HG02884 (cell line): ENCODE measurements around the gene FHOD3.
"Not testable (repeated sequence)": the region's sequence is repeated elsewhere in the genome, so short reads cannot be mapped to it uniquely, and the experiment has no call there.

Experiments used
- ATAC-seq: cut with Tn5 transposase; IDR thresholded peaks from one replicate; pipeline ENCODE4 v1.9.1; 2021; ENCODE audit warnings: mild to moderate bottlenecking, moderate library complexity; ENCODE audit not compliant: unreplicated experiment

The FHOD3 gene

DNA sequence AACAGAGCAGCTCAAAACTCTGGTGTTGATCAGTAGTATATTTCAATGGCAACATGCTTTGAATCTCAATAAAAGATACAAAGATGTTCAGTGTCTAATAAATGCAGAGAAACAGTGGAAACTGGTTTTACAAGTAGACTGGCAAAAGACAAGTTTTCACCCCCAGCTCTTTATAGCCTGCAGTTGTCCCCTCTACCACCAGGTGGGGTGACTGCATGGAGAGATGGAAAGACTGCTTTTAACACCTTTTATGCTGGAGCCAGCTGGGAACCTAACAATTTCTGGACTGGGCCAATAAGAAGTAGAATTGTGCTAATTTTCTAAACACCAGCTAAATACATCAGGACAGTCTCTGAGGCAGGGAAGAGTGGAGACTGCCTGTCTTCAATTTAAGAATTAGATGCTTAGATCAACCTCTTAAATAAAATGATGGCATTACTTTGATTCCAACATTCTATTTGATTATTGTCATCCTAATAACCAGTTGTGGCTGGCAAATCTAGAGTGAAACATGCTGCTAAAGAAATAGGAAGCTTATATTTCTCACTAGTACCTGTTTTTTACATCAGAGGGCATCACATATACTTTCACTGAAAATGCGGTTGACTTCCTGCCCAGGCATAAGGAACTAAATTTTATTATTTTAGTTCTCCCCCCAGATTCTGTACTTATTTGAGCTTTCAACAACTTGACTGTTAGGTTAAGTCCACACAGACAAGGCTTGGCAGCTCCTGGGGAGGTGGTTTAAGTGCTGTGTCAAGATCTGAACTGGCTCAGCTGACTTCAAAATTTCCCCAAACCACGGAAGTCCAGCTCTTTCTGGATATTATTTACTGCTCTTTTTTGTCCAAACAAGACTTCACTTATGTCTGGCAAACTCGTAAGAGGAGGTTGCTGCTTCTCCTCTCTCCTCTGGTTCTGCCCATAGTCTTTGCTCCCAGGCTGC, 390.8 kb downstream of the FHOD3 start:
- no peak for ATAC-seq

- ATAC-seq, result no peak
Measured at GRCh38 chr18:36692371-36692770, 394.9 kb downstream of the FHOD3 start.

DNA sequence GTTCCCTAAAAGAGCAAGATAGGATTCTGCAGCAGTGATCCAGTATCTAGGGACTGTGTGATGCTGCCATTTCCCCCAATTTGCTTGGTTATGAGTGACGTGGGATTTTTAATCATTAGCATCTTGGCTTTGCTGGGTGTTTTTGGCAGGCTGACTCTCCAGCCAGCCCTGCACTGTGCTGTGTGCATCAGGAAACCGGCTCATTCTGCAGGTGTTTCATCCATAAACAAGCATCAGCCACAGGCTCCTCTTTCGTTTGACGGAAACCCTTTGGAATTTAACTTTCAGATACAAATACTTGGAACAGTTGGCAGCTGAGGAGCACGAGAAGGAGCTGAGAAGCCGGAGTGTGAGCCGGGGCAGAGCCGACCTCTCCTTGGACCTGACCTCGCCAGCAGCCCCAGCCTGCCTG, 395.4 kb downstream of the FHOD3 start:
- ATAC-seq, result no peak

- ATAC-seq, result no peak
Measured at GRCh38 chr18:36693931-36694620, 396.6 kb downstream of the FHOD3 start.

- ATAC-seq, result no peak
Measured at GRCh38 chr18:36695806-36696205, 398.3 kb downstream of the FHOD3 start.

- ATAC-seq, result no peak
Measured at GRCh38 chr18:36697905-36698304, 400.4 kb downstream of the FHOD3 start.

DNA sequence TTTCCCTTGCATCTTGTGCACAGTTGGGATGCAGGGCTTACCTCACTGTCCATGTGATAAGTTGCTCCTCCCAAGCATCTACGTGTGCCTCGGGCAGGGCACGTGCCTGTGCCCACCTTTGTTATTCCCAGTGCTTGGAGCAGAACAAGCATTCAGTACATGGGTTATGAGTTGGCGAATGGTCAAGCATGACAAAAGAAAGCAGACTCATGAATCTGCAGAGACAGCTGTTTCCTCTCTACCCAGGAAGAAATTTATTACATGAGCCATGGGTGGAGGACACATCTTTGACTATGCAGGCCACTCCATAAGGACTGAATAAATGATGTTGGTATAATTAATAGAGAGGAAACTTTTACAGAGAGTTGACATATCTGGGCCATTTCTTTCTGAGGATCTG, 403.4 kb downstream of the FHOD3 start:
- no peak for ATAC-seq

GRCh38 chr18:36702401-36703013, 405.0 kb downstream of the FHOD3 start:
- ATAC-seq, result no peak

GRCh38 chr18:36704156-36704555, 406.6 kb downstream of the FHOD3 start:
- no peak for ATAC-seq

DNA sequence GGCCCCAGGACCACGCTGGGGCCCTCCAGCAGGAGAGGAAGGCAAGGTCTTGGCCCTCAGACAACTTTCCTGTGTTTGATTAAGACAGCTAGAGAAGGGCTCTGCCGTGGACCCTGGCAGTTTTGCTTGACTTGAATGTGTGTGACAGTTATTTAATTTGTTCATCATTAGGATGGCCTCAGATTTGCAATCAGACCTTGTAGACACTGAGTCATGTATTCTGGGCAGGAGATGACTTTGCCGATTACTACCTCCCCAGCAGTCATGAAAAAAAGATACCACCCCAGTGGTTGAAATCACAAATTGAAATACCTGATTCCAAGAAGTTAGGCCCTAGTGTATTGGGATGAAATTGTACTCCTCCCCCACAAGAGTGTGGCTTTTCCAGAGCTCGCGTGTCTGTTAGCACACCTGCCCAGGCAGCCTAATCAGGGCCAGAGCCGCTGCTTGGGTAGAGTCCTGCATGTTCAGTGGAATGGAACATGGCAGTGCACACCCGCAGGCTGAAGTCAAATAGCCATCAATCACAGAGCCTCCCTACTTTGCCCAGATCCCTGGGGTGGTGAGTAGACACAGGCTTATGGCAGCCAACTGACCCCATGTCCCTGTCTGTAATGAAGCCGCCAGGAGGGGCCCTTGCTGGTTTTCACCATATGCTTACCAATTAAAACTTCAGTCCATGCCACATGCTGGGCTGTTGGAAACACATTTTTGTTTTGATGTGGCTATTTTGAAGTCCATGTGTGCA, 408.8 kb downstream of the FHOD3 start:
- ATAC-seq, result no peak

DNA sequence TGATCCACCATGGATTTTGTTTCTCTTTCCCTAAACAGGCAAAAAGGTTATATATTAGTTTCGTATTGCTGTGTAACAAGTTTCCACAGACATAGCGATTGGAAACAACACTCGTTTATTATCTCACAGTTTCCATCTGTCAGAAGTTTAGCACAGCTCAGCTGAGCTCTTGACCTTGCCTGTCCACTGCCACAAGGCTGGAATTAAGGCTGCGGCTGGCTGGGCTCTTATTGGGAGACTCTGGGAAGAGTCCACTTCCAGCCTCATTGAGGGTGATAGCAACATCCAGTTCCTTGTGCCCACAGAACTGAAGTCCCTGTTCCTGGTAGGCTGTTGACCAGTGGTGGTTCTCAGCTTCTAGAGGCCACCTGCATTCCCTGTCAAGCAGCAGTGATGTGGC, 410.9 kb downstream of the FHOD3 start:
- no peak for ATAC-seq

DNA sequence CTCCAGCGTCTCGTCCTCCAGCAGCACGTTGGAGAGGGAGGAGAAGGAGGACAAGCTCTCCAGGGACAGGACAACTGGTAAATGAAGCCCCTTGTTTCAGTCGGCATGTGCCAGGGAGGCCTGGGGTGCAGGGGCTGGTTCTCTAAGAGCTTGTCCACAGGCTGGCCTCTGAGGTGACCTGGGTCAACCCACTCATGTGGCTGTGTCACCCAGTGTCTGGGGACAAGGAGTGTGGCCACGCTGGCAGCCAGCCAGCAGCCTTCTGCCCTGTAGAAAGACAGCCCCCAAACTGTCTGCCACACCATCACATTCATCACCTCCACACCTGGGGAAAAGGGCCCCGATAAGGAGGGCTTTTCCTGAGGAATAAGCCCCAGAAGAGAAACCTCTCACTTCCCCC, 411.8 kb downstream of the FHOD3 start:
- ATAC-seq, result no peak

- no peak for ATAC-seq
Measured at GRCh38 chr18:36711014-36711725, 413.7 kb downstream of the FHOD3 start.

DNA sequence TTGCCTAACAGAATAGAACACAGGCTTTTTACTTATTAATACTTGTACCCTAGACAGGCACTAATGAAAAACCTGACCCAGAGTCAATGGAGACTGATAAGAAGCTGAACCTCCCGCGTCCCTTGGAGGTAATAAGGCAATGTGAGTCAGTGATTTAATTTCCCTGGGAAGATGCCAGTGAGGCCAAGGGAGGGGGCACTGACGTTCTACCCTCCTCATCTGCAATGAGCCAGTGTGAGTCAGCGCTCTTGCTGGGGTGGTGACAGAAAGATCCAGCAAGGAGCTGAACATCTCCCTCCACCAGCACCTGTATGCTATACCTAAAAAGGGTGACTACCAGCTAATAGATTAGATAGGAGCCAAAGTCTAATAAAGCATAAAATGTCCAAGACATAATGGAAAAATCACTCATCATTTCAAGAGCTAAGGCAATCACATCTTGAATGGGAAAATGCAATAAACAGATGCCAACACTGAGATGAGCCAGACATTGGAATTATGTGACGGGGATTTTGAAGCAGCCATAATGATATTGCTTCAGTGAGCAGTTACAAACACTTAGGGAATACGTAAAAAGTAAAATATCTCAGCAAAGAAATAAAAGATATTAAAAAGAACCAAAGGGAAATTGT, 414.4 kb downstream of the FHOD3 start:
- no peak for ATAC-seq

DNA sequence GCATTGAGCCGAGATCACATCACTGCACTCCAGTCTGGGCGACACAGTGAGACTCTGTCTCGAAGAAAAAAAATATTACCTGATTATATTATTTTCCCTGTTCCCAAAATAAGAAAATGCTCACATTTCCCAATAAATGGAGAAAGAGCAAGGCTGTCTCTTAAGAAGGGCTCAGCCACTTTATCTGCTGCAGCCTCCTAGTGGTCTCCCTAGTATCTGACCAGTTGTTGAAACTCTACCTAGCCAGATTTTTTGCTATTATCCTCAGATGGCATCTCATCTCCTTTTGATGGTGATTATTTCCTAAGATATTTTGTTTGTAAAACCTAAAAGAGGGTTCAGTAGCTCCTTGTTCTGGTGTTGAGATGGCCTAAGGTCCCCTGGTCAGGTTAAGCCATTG, 417.0 kb downstream of the FHOD3 start:
- no peak for ATAC-seq

- no peak for ATAC-seq
Measured at GRCh38 chr18:36717422-36718110, 420.1 kb downstream of the FHOD3 start.

DNA sequence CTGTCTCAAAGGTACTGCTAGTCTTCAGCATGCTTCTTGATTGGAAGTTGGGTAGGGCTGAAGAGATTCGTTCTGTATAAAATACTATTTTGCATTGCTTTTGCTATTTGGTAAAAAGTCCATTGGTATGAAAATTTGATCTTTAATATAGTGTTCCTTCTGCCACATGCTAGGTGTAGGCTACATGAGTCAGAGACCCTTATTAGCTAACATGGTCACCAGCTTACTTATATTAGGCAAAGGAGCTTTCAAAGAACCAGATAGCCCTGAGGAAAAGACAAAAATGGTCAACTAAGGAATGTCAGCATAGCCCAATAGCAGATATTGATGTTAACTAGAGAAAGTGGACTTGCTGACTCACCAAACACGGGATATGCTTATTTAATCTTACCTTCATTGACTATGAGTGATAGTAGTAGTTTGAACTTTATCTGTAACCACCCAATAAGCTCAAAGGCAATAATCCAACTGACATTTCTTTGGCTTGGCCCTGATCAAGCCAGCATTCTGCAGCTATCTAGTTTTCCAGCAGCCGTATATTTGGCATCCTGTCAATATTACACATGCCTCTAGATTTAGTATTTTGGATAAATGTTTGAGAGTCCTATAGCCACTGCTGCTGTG, 421.3 kb downstream of the FHOD3 start:
- ATAC-seq, result no peak

DNA sequence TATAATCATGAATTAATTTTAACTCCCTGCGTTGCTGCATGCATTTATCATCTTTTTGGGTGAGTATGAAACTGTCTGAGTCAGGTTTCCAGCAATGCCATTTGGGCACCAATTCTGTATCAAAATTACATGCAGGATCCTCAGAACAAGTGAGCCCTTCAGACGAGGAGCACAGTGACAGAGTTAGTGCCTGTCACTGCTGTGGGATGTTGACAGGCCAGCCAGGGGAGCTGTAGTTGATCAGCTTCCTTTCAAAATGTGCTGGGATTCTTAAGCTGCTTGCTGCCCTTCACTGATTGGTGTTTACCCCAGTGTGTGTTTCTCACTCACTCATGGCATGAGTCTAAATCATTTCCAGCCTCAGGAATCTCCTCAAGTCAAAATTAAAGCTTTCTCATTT, 422.1 kb downstream of the FHOD3 start:
- no peak for ATAC-seq

- ATAC-seq, result not testable (repeated sequence)
Measured at GRCh38 chr18:36721351-36721750, 423.8 kb downstream of the FHOD3 start.
